ENCODE measurements around the gene FASTKD2.

Gene FASTKD2

GRCh38 chr2:206765242-206766056, at the start of gene FASTKD2, which contains the start of gene MDH1B:
TSS of gene FASTKD2 (plus strand) at chr2:206765606. CDS start at chr2:206766694, 1,088 bp downstream.
TSS of gene MDH1B (minus strand) at chr2:206765328. CDS start at chr2:206765271, 57 bp downstream.
- peak; percentile 62 to 65 for DNase-seq (ENCODE audit: low read depth in 2 of 2)

- DNase-seq (ENCODE audit: low read depth in 2 of 2): no peak
Observed at GRCh38 chr2:206716623-206717022, 48.8 kb upstream of the FASTKD2 start.

DNA sequence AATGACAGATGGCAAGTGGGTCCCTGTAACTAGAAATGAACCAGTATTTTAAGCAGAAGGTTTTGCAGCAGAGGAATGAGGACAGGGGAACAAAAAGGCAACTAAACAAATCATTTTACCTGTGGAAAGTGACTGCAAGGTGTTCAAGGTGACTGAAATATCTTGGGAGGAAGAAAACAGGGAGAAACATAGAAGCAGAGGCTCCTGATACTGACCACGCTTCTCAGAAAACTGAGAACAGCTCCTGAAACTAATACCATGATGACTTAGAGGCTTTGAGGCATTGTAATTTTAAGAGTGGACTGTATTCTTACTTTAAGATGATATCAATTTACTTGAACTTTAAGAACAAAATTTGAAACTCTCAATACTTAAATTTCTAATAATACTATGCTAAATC, 47.1 kb upstream of the FASTKD2 start, which contains the start of gene DYTN:
Gene DYTN, minus strand, starts transcription at position 101 of the 400 bp plus-strand sequence. CDS start 117 bp downstream, outside the sequence.
- DNase-seq (ENCODE audit: low read depth in 2 of 2): no peak

- no peak for DNase-seq (ENCODE audit: low read depth in 2 of 2)
Observed at GRCh38 chr2:206721256-206721920, 44.0 kb upstream of the FASTKD2 start.

DNA sequence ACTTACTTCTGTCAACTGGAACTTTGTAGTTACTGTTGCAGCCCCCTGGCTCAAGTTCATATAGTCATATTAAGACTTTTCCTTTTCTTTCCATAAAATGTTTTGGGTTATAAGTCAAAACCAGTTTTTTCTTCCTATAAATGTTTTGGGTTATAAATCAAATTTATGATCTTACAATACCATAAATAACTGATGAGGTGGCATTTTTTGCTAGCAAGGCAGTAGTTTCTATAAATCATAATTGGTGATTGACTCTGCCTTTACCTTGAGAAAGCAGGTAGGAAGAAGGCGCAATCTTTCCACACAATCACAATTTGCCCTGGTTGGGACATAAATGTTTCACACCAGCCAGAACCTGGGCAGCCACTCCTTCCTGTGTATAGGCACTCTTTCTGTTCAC, 42.1 kb upstream of the FASTKD2 start:
- DNase-seq (ENCODE audit: low read depth in 2 of 2): no peak

DNA sequence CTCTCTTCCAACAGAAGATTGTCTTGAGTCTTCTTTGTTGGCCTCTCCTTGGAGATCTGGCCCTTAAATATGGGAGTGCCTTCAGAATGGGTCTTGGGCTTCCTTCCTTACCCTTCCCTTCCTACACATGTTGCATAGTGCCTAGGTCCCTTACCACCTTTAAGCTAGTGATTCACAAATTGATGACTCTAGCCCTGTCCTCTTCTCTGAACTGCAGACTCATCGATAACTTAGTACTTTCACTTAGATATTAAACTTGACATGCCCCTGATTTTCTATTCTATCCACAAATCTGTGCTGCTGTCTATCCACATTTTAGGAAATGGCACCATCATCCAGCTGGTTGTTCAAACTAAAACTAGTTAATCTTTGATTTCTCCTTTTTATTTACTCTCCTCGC, 38.1 kb upstream of the FASTKD2 start:
- no peak for DNase-seq (ENCODE audit: low read depth in 2 of 2)

- DNase-seq (ENCODE audit: low read depth in 2 of 2): no peak
Observed at GRCh38 chr2:206728277-206729199, 36.9 kb upstream of the FASTKD2 start.

GRCh38 chr2:206733341-206733740, 32.1 kb upstream of the FASTKD2 start:
- no peak for DNase-seq (ENCODE audit: low read depth in 2 of 2)

DNA sequence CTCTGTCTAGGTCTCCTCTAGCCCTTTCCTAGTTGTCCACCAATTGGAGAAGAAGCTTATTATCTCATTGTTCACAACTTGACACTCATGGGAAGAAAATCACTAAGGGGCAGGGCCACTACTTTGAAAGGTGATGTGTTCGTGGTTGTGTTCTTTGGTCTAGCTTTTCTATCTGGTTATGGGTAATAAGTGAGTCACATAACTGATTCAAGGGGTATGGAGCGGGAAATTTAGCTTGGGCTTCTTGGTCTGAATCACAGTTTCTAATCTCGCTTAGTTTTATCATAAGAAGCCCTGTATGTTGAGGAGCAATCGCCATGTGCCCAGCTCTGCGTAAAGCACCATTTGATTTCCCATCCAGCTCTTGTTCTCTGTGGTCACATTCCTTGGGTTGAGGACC, 28.5 kb upstream of the FASTKD2 start:
- no peak for DNase-seq (ENCODE audit: low read depth in 2 of 2)

DNA sequence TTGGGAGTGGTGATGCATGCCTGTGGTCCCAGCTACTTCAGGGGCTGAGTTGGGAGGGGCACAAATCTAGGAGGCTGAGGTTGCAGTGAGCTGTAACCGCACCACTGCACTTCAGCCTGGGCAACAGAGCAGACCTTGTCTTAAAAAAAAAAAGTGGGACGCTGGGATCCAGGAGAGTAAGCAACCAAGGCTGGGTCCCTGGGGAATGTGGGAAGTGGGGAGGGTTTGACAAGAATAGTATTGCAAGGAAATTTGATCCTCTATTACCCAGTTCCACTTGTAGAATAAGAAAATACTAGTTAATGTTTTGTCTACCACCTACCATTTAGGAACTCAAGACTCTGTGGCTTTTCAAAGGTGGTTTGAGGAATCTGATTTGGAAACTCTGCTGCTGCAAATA, 26.1 kb upstream of the FASTKD2 start:
- no peak for DNase-seq (ENCODE audit: low read depth in 2 of 2)

GRCh38 chr2:206740800-206741199, 24.6 kb upstream of the FASTKD2 start:
- DNase-seq (ENCODE audit: low read depth in 2 of 2): no peak

- no peak for DNase-seq (ENCODE audit: low read depth in 2 of 2)
Observed at GRCh38 chr2:206756816-206757215, 8.6 kb upstream of the FASTKD2 start.

- DNase-seq (ENCODE audit: low read depth in 2 of 2): no peak
Observed at GRCh38 chr2:206764673-206765241, 649 bp upstream of the FASTKD2 start.

- DNase-seq (ENCODE audit: low read depth in 2 of 2): no peak
Observed at GRCh38 chr2:206766057-206766930, 888 bp downstream of the FASTKD2 start.

DNA sequence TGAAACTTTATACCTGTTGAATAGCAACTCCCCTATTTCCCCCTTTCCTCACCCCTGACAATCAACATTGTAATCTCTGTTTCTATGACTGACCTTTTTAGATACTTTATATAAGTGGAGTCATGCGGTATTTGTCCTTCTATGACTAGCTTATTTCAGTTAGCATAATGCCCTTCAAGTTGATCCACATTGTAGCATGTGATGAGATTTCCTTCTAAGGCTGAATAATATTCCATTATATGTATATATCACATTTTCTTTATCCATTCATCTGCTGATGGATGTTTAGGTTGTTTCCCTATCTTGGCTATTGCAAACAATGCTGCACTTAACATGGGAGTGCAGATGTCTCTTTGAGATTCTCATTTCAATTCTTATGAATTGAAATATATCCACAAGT, 9.5 kb downstream of the FASTKD2 start:
- no peak for DNase-seq (ENCODE audit: low read depth in 2 of 2)

- no peak for DNase-seq (ENCODE audit: low read depth in 2 of 2)
Observed at GRCh38 chr2:206776432-206776831, 11.0 kb downstream of the FASTKD2 start.

- DNase-seq (ENCODE audit: low read depth in 2 of 2): no peak
Observed at GRCh38 chr2:206780671-206781070, 15.3 kb downstream of the FASTKD2 start.

DNA sequence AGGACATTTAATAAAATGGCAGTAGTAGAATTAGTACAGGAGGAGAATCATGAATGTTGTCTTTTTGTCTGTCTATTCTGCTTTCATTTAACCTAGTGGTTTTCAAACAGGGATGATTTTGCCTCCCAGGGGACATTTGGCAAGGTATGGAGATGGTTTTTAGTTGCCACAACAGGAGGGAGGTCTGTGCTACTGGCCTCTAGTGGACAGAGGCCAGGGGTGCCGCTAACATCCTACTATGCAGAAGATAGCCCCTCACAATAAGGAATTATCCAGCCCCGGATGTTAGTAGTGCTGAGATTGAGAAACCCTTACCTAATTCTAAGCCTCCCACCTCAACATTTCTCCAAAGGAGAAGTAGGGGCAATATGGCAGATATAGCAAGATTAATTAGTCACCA, 18.3 kb downstream of the FASTKD2 start:
- DNase-seq (ENCODE audit: low read depth in 2 of 2): no peak

DNA sequence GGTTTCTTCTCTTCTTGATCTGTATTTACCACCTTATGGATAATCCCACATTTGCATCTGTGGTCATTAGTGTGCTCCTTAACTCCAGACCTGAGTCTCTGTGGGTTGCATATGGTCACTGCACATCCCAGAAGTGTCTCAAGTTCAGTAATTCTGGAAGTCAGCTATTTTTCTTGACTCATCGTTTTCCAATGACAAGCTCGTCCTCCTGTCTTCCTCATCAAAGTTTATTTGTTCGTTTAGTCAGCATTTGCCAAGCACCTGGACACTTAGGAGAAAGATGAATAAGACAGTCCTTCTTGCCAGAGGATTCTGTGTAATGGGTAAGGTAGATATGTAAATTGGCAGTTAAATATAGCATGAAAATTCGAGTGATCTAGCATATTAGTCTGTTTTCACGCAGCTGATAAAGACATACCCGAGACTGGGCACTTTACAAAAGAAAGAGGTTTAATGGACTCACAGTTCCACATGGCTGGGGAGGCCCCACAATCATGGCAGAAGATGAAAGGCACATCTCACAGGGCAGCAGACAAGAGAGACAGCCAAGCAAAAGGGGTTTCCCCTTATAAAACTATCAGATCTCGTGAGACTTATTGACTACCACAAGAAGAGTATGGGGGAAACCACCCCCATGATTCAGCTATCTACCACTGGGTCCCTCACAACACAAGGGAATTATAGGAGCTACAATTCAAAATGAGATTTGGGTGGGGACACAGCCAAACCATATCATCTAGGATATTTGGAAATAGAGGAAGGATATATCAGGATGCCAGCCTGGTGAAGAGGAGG, 19.4 kb downstream of the FASTKD2 start:
- DNase-seq (ENCODE audit: low read depth in 2 of 2): no peak
